Sciatic nerve (tissue), 2 donors: ENCODE results near the gene POLR1G. TPM values are rescaled to one million over a fixed set of nuclear protein-coding genes. Genes with fewer than 3 reads are reported as not detected.
"Not testable (repeated sequence)": the region's sequence is repeated elsewhere in the genome, so short reads cannot be mapped to it uniquely, and the experiment has no call there.

Experiments
- ATAC-seq: fragments of 200-7000 bp; cut with Tn5 transposase; one replicate; pipeline ENCODE4 v1.9.1; 2020; ENCODE audit warnings: mild to moderate bottlenecking, moderate library complexity
- DNase-seq: peaks from one replicate; pipeline ENCODE4 v3.0.0-alpha.2; 2020; ENCODE audit warnings: low spot score
- intact Hi-C: fragments of 100-400 bp; cut with DNase I; formaldehyde crosslinking; loops from one replicate; pipeline ENCODE4 v1.14.2; 2022
- total RNA-seq: library from RNA; stranded (reverse); fragmentation: NEBNext Ultra II Directional; extraction: Animal tissue kit (Norgen Biotek cat#: 25700); gene quantifications from one replicate; pipeline ENCODE4 v1.2.1, GENCODE V29; 2021
- donor health status: DM: no; HTN: no; CAD: no.
- donor health status: DM: no; HTN: no; CAD: no.

Gene POLR1G
- total RNA-seq, 1 donor from 2014 or later = 2.3 TPM

GRCh38 chr19:45391871-45392665, 14.4 kb upstream of the POLR1G start:
- ATAC-seq = no peak
- intact Hi-C loops = no loop called here
- no peak for DNase-seq

- DNase-seq (no peak), ATAC-seq (no peak)
- intact Hi-C loops = no loop called here
These were observed 10.4 kb upstream of the POLR1G start for GRCh38 chr19:45395821-45396617.

- ATAC-seq (no peak), DNase-seq (no peak)
- intact Hi-C loops = no loop called here
These were observed 6.3 kb upstream of the POLR1G start for GRCh38 chr19:45400192-45400591.

- no peak for ATAC-seq
These were observed 4.6 kb upstream of the POLR1G start for GRCh38 chr19:45401815-45402214.

GRCh38 chr19:45402298-45403061, 4.0 kb upstream of the POLR1G start:
- intact Hi-C loops = no loop called here
- ATAC-seq = no peak
- no peak for DNase-seq

More at GRCh38 chr19:45401815-45402214, 4.6 kb upstream of the POLR1G start:
- intact Hi-C loops = no loop called here
- DNase-seq = no peak

- DNase-seq (no peak), ATAC-seq (no peak)
- intact Hi-C loops = no loop called here
These were observed 3.2 kb upstream of the POLR1G start for GRCh38 chr19:45403272-45403671.

GRCh38 chr19:45403781-45404556, 2.5 kb upstream of the POLR1G start:
- DNase-seq (no peak), ATAC-seq (no peak)
- intact Hi-C loops = no loop called here

GRCh38 chr19:45404557-45405434, 1.6 kb upstream of the POLR1G start, which contains the start of gene PPP1R13L:
Gene PPP1R13L, minus strand, starts transcription at chr19:45405069. Its CDS starts 6,751 bp downstream, at chr19:45398318.
- DNase-seq (peak; percentile 83), ATAC-seq (peak; percentile 18)
- intact Hi-C loops = no loop called here

- ATAC-seq = peak; percentile 86
- intact Hi-C loops = no loop called here
- peak; percentile 92 for DNase-seq
These were observed 814 bp upstream of the POLR1G start for GRCh38 chr19:45405435-45406225.

- intact Hi-C loops = no loop called here
- ATAC-seq = no peak
- no peak for DNase-seq
These were observed 589 bp downstream of the POLR1G start for GRCh38 chr19:45407091-45407375.

- ATAC-seq, intact Hi-C loops: not testable (repeated sequence)
These were observed 1.1 kb downstream of the POLR1G start for GRCh38 chr19:45407585-45407984.

GRCh38 chr19:45408121-45408520, 1.7 kb downstream of the POLR1G start:
- no peak for ATAC-seq
- DNase-seq = no peak
- intact Hi-C loops = no loop called here

More at GRCh38 chr19:45407585-45407984, 1.1 kb downstream of the POLR1G start:
- DNase-seq = not testable (repeated sequence)

- intact Hi-C loops = no loop called here
- DNase-seq = no peak
- no peak for ATAC-seq
These were observed 2.5 kb downstream of the POLR1G start for GRCh38 chr19:45408830-45409556.

- intact Hi-C loops = no loop called here
- no peak for DNase-seq
- no peak for ATAC-seq
These were observed 3.1 kb downstream of the POLR1G start for GRCh38 chr19:45409557-45409920.

GRCh38 chr19:45410330-45410729, 3.9 kb downstream of the POLR1G start:
- intact Hi-C loops, ATAC-seq, DNase-seq: not testable (repeated sequence)

- intact Hi-C loops = no loop called here
- DNase-seq = no peak
- no peak for ATAC-seq
These were observed 7.1 kb downstream of the POLR1G start for GRCh38 chr19:45413497-45413896.

- intact Hi-C loops = no loop called here
- ATAC-seq (no peak), DNase-seq (no peak)
These were observed 8.0 kb downstream of the POLR1G start for GRCh38 chr19:45414468-45414867.
